Femur (tissue), 1 donor: ENCODE measurements around the gene UCKL1.

Experiments used
- DNase-seq: peaks from one replicate; pipeline ENCODE4 v3.0.0-alpha.2; 2017

UCKL1 gene

GRCh38 chr20:63958964-63959698, 2.9 kb upstream of the UCKL1 start:
- DNase-seq: no peak

- no peak for DNase-seq
Observed at GRCh38 chr20:63958471-63958870, 2.3 kb upstream of the UCKL1 start.

- DNase-seq: peak; percentile 61
Observed at GRCh38 chr20:63957690-63958441, 1.6 kb upstream of the UCKL1 start.

- peak; percentile 78 for DNase-seq
Observed at GRCh38 chr20:63957004-63957689, 931 bp upstream of the UCKL1 start.

GRCh38 chr20:63956664-63957003, 418 bp upstream of the UCKL1 start:
- no peak for DNase-seq

GRCh38 chr20:63955281-63955826, 862 bp downstream of the UCKL1 start:
- DNase-seq: peak; percentile 60

GRCh38 chr20:63953764-63954429, 2.3 kb downstream of the UCKL1 start:
- DNase-seq: no peak

GRCh38 chr20:63952769-63953168, 3.4 kb downstream of the UCKL1 start:
- DNase-seq: no peak

- DNase-seq: no peak
Observed at GRCh38 chr20:63952210-63952535, 4.0 kb downstream of the UCKL1 start.

GRCh38 chr20:63951398-63952209, 4.6 kb downstream of the UCKL1 start:
- DNase-seq: no peak

GRCh38 chr20:63950701-63951397, 5.4 kb downstream of the UCKL1 start:
- DNase-seq: no peak

- no peak for DNase-seq
Observed at GRCh38 chr20:63947638-63948456, 8.4 kb downstream of the UCKL1 start.

- DNase-seq: no peak
Observed at GRCh38 chr20:63946986-63947637, 9.1 kb downstream of the UCKL1 start.

- DNase-seq: no peak
Observed at GRCh38 chr20:63945921-63946920, 10.0 kb downstream of the UCKL1 start.

- DNase-seq: no peak
Observed at GRCh38 chr20:63945031-63945658, 11.1 kb downstream of the UCKL1 start.

GRCh38 chr20:63944078-63944941, 11.9 kb downstream of the UCKL1 start:
- DNase-seq: no peak

- no peak for DNase-seq
Observed at GRCh38 chr20:63943808-63944077, 12.5 kb downstream of the UCKL1 start.
